ENCODE data around the gene TFF2.

Gene TFF2

GRCh38 chr21:42365770-42366169, 15.0 kb upstream of the TFF2 start:
- DNase-seq: no peak

GRCh38 chr21:42364304-42364865, 13.6 kb upstream of the TFF2 start:
- no peak for DNase-seq

DNA sequence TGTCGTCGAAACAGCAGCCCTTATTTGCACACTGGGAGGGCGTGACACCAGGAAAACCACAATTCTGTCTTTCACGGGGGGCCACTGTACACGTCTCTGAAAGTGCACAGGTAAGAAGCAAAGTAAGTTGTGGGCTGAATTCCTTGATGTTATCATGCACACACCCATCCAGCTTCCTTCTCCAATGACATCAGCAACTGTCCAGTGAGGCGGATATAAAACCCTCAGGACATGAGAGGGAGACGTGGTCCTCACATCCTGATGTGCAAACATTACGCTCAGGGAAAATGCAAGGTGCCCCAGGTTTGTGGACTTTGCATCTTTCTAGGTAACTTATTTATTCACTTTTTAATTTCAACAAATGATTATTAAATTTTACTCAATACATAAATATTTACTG, 12.5 kb upstream of the TFF2 start:
- no peak for DNase-seq

DNA sequence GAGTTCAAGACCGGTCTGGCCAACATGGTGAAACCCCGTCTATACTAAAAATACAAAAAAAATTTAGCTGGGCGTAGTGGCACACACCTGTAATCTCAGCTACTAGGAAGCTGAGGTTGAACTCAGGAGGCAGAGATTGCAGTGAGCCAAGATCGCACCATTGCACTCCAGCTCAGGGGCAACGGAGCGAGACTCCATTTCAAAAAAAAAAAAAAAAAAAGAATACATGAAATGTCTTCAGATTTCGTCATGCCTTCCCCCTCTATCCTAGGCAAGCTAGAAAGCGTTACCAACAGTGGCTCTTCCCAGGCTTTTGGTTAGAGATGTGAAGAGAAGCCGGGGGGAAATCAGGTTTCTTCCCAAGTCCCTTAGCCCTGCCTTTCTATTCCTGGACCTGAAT, 11.9 kb upstream of the TFF2 start:
- no peak for DNase-seq

DNA sequence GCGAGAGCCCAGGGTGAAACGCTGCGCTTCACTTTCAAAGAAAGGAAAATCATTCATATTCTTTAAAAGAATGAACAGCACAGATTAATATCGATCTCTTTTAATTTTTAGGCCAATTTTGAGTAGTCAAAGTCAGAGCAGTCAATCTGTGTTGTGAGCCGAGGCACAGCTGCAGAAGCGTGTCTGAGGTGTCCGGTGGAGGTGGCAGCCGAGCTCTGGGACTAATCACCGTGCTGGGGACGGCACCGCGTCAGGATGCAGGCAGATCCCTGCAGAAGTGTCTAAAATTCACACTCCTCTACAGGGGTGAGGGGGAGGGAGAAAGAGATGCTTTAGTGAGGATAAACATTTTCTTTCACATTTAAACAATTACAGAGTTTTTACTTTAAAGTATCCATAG, 11.4 kb upstream of the TFF2 start:
- no peak for DNase-seq

DNA sequence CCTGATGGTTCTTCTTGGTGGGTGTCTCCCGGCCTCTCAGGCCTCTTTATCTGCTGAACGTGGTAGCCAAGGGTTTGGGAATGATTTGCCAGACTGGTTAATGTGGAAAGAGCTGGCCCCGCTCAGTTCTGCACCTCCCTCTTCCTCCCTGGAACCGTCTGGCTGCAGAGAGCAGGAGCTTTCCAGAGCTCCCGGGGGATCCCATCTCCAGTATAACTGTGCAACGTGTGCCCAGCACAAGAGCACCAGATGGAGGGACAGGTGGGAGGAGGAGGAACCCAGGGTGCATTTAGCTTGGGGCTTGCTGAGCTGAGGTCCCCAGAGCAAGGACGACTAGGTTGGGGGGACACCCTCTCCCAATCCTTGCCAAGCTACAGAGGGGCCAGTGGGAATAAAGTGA, 10.5 kb upstream of the TFF2 start:
- DNase-seq: no peak

DNA sequence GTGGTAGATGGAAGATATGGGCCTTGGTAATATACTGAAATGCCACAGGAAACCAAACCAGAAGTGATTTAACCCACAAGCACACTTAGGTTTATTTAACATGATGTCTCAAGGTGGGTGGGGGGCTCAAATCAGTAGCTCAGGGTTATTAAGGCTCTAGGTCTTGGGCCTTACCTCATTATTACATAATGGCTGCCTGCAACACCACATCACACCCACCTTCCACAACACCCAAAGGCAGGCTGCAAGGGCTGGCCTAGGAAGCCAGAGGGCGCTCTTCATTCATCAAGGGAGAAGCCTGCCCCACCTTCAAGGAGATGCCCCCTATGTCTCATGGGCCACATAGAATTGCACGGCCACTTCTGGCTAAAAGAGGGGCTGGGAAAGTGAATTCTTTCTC, 9.5 kb upstream of the TFF2 start:
- DNase-seq: no peak

DNA sequence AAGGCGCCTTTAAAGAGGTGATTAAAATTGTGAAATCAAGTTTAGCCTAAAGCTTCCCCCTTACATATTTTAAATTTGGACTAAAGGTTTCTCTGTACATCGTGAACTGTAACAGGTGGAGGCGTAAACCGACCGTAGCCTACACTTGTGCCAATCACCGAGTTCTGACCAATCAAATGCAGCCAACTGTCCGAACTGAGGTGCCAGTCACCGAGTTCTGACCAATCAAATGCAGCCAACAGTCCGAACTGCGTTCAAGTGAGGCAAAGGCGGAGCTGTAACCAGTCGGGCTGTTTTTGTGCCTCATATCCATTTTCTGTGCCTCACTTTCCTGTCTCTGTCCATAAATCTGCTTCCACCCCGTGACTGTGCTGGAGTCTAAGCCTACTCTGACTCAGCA, 8.1 kb upstream of the TFF2 start:
- DNase-seq: no peak

- DNase-seq: no peak
These were observed 7.5 kb upstream of the TFF2 start for GRCh38 chr21:42358261-42358660.

DNA sequence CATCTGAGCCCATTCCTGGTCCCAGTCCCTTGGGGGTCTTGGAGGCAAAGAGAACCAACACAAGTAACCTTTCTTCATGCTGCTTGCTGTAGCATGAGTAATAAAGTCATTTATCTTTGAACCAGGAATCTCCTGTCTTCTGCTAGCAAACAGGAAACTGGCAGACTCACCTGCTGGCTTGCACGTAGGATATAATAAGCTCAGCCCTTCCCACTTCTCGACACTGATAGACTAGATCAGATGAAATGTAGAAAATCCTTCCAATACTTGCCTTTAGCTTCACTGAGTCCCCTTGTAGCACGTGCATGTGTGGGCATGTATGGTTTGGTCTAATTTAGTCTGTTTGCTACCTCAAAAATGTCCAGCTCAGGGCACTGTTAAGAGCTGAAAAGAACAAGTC, 6.5 kb upstream of the TFF2 start:
- DNase-seq: no peak

GRCh38 chr21:42356650-42357049, 5.9 kb upstream of the TFF2 start:
- no peak for DNase-seq

GRCh38 chr21:42356046-42356445, 5.3 kb upstream of the TFF2 start:
- no peak for DNase-seq

DNA sequence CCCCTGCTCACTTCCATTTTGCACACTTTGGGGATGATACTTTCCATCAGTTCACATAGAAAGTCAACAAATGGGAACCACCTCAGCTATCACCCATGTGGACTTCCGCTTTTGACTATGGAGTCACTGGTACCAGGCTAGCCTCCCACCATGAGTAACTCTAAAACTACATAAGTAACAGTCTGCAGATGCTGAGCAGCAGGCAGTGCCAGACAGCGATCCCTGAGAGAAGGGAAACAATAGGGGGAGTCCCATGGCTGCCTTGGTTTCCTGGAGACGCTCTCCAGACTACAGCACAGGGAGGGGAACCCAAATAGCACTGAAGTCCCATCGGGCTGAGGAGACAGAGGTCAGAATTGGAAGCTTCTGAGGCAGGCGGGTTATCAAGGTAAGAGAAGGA, 2.8 kb upstream of the TFF2 start:
- DNase-seq: no peak

- no peak for DNase-seq
These were observed 1.8 kb upstream of the TFF2 start for GRCh38 chr21:42352441-42353095.

DNA sequence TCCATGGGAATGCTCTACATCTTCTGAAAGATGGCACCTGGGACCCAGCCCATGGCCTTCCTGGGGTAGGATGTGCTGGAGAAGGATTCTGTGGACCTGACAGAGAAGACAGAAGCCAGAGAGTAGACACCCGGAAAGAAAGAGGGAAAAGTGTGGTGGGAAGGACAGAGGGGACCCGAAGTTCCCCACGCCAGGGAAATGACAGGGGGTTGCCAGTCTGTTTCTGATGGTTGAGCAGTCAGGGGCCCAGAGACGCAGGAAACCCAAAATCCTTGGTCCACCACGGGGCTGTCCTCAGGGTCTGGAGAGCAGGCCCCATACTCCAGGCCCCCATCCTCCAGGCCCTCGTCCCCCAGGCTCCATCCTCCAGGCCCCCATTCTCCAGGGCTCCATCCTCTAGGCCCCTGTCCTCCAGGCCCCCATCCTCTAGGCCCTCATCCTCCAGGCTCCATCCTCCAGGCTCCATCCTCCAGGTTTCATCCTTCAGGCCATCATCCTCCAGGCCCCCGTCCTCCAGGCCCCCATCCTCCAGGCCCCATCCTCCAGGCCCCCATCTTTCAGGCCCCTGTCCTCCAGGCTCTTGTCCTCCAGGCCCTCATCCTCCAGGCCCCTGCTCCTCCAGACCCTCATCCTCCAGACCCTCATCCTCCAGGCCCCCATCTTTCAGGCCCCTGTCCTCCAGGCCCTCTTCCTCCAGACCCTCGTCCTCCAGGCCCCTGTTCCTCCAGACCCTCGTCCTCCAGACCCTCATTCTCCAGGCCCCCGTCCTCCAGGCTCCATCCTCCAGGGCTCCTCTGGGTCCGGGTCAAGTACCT, 1.0 kb upstream of the TFF2 start:
- no peak for DNase-seq

DNA sequence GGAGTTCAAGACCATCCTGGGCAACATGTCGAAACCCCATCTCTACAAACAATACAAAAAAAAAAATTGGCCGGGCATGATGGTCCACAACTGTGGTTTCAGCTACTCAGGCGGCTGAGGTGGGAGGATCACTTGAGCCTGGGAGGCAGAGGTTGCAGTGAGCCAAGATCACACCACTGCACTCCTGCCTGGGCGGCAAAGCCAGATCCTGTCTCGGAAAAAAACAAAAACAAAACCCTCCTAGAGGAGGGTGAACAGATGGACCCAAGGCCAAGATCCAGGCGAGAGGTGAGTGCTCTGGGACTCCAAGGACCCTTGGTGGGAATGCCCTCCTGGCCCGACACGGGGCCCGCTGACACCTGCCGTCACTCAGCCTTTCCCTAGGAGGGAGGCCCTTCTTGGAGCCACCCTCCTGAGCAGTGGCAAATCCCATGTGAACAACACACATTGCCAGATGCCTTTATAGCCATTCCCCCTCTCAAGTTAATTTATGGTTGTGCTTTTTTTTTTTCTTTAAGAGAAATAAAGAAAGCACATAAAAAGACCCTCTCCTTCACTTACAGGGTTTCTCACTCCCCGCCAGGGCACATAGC, 380 bp downstream of the TFF2 start:
- no peak for DNase-seq

DNA sequence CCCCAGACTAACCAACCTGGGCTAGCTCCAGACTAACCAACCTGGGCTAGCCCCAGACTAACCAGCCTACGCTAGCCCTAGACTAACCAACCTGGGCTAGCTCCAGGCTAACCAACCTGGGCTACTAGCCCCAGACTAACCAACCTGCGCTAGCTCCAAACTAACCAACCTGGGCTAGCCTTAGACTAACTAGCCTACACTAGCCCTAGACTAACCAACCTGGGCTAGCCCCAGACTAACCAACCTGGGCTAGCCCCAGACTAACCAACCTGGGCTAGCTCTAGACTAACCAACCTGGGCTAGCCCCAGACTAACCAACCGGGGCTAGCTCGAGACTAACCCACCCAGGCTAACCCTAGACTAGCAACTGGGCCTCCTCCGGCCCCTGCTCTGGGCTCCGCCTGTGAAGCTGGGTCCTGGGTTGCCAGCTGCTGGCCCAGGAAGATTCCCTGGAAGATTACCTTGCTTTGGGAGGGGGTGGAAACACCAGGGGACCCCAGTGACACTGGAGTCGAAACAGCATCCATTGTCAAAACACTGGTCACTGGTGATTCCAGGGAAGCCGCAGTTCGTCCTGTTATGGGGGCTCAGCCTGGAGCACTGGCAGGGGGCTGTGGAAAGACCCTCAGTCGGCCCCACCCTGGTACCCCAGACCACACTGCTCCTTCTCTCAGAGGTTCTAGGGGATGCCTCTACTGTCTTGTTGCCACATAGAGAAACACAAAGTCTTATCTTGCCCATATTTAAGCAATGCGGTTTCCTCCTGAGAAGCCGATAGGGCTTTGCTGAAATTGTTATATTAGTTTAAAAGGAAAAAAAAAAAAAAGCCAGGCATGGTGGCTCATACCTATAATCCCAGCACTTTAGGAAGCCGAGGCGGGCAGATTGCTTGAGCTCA, 1.1 kb downstream of the TFF2 start:
- no peak for DNase-seq

GRCh38 chr21:42348762-42349161, 2.0 kb downstream of the TFF2 start:
- no peak for DNase-seq

GRCh38 chr21:42347601-42348327, 3.0 kb downstream of the TFF2 start:
- DNase-seq: no peak

GRCh38 chr21:42346866-42347600, 3.8 kb downstream of the TFF2 start:
- no peak for DNase-seq

GRCh38 chr21:42346441-42346840, 4.4 kb downstream of the TFF2 start:
- no peak for DNase-seq

GRCh38 chr21:42344631-42345030, 6.2 kb downstream of the TFF2 start:
- no peak for DNase-seq
